HEK293 (cell line): Measurements from ENCODE around the gene CHMP5.

Experiments
- CTCF ChIA-PET: fragments of 350-600 bp; formaldehyde crosslinking; extraction: SDS; loops from one replicate; lab custom pipeline; 2021; ENCODE audit warnings: antibody characterized with exemption; lab: Yijun Ruan, JAX
- POLR2A ChIA-PET: fragments of 300-600 bp; formaldehyde crosslinking; extraction: SDS; loops from one replicate; lab custom pipeline; 2020; ENCODE audit warnings: antibody characterized with exemption, inconsistent platforms; lab: Yijun Ruan, JAX
- H3K27ac ChIP-seq: fragments of 200-500 bp; sonication (Bioruptor generic); 2 replicates; pipeline ENCODE4 v1.5.1; 2014; ENCODE audit warnings: low read depth, low read length, control low read depth, inconsistent platforms; ENCODE audit errors: extremely low read depth
- H3K36me3 ChIP-seq, 2 experiments: fragments of 200-500 bp in 1 of 2; sonication (Bioruptor generic) in 1 of 2; 1 replicate in 1 of 2; 2 replicates in 1 of 2; pipeline ENCODE4 v1.5.1; 2014 to 2017; ENCODE audit warnings: inconsistent platforms in 2 of 2, low read length in 2 of 2; ENCODE audit not compliant: control insufficient read depth in 2 of 2, insufficient read depth in 1 of 2
- H3K4me1 ChIP-seq: fragments of 200-500 bp; sonication (Bioruptor generic); 2 replicates; pipeline ENCODE4 v1.5.1; 2014; ENCODE audit warnings: mild to moderate bottlenecking, low read length, inconsistent platforms; ENCODE audit not compliant: control insufficient read depth, insufficient read depth
- H3K4me3 ChIP-seq: 2 replicates; pipeline ENCODE4 v1.5.1; 2011; ENCODE audit warnings: low read depth, mild to moderate bottlenecking, control low read depth, low read length, moderate library complexity
- H3K9me3 ChIP-seq: fragments of 200-500 bp; sonication (Bioruptor generic); 2 replicates; pipeline ENCODE4 v1.5.1; 2014; ENCODE audit warnings: low read depth, low read length, inconsistent platforms; ENCODE audit not compliant: control insufficient read depth, insufficient read depth
- EGR2 ChIP-seq: fragments of 450-650 bp; formaldehyde crosslinking; IDR thresholded peaks from 2 replicates; pipeline ENCODE4 v1.5.1; 2016; ENCODE audit warnings: low read depth, missing biosample characterization, missing genetic modification characterization
- GLI4 ChIP-seq: fragments of 450-650 bp; formaldehyde crosslinking; IDR thresholded peaks from 2 replicates; pipeline ENCODE4 v1.5.1; 2016; ENCODE audit warnings: missing biosample characterization, missing genetic modification characterization
- HOXA7 ChIP-seq: sonication (generic); formaldehyde crosslinking; IDR thresholded peaks from 2 replicates; pipeline ENCODE4 v1.8.1; 2022; ENCODE audit warnings: missing genetic modification reagents, borderline replicate concordance
- MYNN ChIP-seq: fragments of 450-650 bp; formaldehyde crosslinking; IDR thresholded peaks from 2 replicates; pipeline ENCODE4 v1.5.1; 2016; ENCODE audit warnings: missing biosample characterization, missing genetic modification characterization, borderline replicate concordance
- PRDM10 ChIP-seq: fragments of 450-650 bp; formaldehyde crosslinking; IDR thresholded peaks from 2 replicates; pipeline ENCODE4 v1.5.1; 2016; ENCODE audit warnings: missing biosample characterization, missing genetic modification characterization
- REST ChIP-seq: fragments of 450-650 bp; formaldehyde crosslinking; IDR thresholded peaks from 2 replicates; pipeline ENCODE4 v1.5.1; 2016; ENCODE audit warnings: missing biosample characterization, missing genetic modification characterization
- SCRT1 ChIP-seq: fragments of 450-650 bp; formaldehyde crosslinking; IDR thresholded peaks from 2 replicates; pipeline ENCODE4 v1.5.1; 2016; ENCODE audit warnings: missing biosample characterization, missing genetic modification characterization, borderline replicate concordance
- ZBTB17 ChIP-seq: fragments of 450-650 bp; formaldehyde crosslinking; IDR thresholded peaks from 2 replicates; pipeline ENCODE4 v1.5.1; 2016; ENCODE audit warnings: missing biosample characterization, missing genetic modification characterization
- ZFHX2 ChIP-seq: fragments of 450-650 bp; formaldehyde crosslinking; conservative IDR thresholded peaks from 2 replicates; pipeline ENCODE4 v1.5.1; 2016; ENCODE audit warnings: missing biosample characterization, missing genetic modification characterization
- ZFP3 ChIP-seq: fragments of 450-650 bp; formaldehyde crosslinking; IDR thresholded peaks from 2 replicates; pipeline ENCODE4 v1.5.1; 2016; ENCODE audit warnings: low read depth, missing biosample characterization, missing genetic modification characterization
- ZNF138 ChIP-seq: fragments of 450-650 bp; formaldehyde crosslinking; IDR thresholded peaks from 2 replicates; pipeline ENCODE4 v1.5.1; 2016; ENCODE audit warnings: missing biosample characterization, missing genetic modification characterization, borderline replicate concordance
- ZNF214 ChIP-seq: fragments of 450-650 bp; formaldehyde crosslinking; IDR thresholded peaks from 2 replicates; pipeline ENCODE4 v1.5.1; 2017; ENCODE audit warnings: missing biosample characterization, mild to moderate bottlenecking, missing genetic modification characterization, borderline replicate concordance
- ZNF266 ChIP-seq: fragments of 450-650 bp; formaldehyde crosslinking; IDR thresholded peaks from 2 replicates; pipeline ENCODE4 v1.5.1; 2016; ENCODE audit warnings: missing biosample characterization, missing genetic modification characterization, low read depth
- ZNF423 ChIP-seq: fragments of 450-650 bp; formaldehyde crosslinking; IDR thresholded peaks from 2 replicates; pipeline ENCODE4 v1.5.1; 2016; ENCODE audit warnings: missing biosample characterization, missing genetic modification characterization
- ZNF433 ChIP-seq: fragments of 450-650 bp; formaldehyde crosslinking; IDR thresholded peaks from 2 replicates; pipeline ENCODE4 v1.5.1; 2016; ENCODE audit warnings: missing biosample characterization, missing genetic modification characterization, low read depth
- ZNF510 ChIP-seq: fragments of 450-650 bp; formaldehyde crosslinking; IDR thresholded peaks from 2 replicates; pipeline ENCODE4 v1.5.1; 2018; ENCODE audit warnings: mild to moderate bottlenecking, missing genetic modification characterization, missing biosample characterization; ENCODE audit not compliant: insufficient replicate concordance
- ZNF514 ChIP-seq: fragments of 450-650 bp; formaldehyde crosslinking; IDR thresholded peaks from 2 replicates; pipeline ENCODE4 v1.5.1; 2016; ENCODE audit warnings: missing biosample characterization, missing genetic modification characterization
- ZNF654 ChIP-seq: fragments of 450-650 bp; formaldehyde crosslinking; IDR thresholded peaks from 2 replicates; pipeline ENCODE4 v1.5.1; 2016; ENCODE audit warnings: low read depth, missing biosample characterization, missing genetic modification characterization
- ZNF664 ChIP-seq: fragments of 450-650 bp; formaldehyde crosslinking; IDR thresholded peaks from 2 replicates; pipeline ENCODE4 v1.5.1; 2016; ENCODE audit warnings: missing biosample characterization, missing genetic modification characterization
- TF ChIP-seq, protein P1 (sequence below): fragments of 450-650 bp; formaldehyde crosslinking; IDR thresholded peaks from 2 replicates; pipeline ENCODE4 v1.5.1; 2016; ENCODE audit warnings: missing biosample characterization, missing genetic modification characterization
- TF ChIP-seq, protein P2 (sequence below): fragments of 450-650 bp; formaldehyde crosslinking; IDR thresholded peaks from 2 replicates; pipeline ENCODE4 v1.5.1; 2016; ENCODE audit warnings: missing biosample characterization, missing genetic modification characterization

CHMP5 gene

DNA sequence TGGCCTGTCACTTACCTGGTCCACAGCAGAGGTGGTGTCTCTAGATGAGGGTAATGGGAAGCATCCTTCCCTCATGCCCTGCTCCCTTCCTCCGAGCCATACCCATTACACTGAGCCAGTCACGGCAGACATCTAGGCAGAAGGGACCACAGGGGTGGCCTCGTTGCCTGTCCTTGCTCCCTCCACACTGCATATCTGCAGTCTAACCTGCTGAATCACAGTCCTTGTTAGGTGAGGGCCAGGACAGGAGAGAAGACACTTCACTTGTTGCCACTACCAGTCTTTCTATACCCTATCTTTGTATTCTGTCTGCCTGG is 43.3 kb upstream of the CHMP5 start (continued):
- TF ChIP-seq REST (no peak), ZNF138 (no peak), ZNF214 (tag by site-specific recombination) (no peak), ZFP3 (tag by site-specific recombination) (no peak), PRDM10 (tag by site-specific recombination) (no peak), ZNF510 (no peak)
- TF ChIP-seq, protein P1, sequence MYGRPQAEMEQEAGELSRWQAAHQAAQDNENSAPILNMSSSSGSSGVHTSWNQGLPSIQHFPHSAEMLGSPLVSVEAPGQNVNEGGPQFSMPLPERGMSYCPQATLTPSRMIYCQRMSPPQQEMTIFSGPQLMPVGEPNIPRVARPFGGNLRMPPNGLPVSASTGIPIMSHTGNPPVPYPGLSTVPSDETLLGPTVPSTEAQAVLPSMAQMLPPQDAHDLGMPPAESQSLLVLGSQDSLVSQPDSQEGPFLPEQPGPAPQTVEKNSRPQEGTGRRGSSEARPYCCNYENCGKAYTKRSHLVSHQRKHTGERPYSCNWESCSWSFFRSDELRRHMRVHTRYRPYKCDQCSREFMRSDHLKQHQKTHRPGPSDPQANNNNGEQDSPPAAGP (tag by site-specific recombination), result no peak
- TF ChIP-seq, protein P2, sequence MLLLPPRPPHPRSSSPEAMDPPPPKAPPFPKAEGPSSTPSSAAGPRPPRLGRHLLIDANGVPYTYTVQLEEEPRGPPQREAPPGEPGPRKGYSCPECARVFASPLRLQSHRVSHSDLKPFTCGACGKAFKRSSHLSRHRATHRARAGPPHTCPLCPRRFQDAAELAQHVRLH, result no peak

DNA sequence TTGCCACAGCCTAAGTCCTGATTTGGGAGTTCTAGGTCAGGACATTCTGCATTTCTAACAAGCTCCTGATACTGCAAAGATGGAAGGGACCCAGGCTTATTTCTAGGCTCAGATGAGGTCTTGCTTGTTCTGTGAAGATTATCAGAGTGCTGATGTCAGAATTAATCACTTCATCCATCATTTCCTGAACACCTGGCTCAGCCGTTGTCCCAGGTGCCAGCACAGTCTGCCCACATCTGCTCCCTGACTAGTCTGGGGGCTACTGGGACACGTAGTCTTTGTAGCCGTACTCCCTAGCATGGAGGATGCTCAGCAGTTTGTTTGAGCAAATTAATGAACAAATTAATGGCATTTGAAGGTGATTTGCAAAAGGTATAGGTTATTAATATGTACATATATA is 42.8 kb upstream of the CHMP5 start:
- Histone ChIP-seq H3K9me3 (no peaks in the 10 kb centered on the region), H3K4me1 (no peaks in the 10 kb centered on the region), H3K36me3 (no peaks in the 10 kb centered on the region), H3K27ac (no peak overlapping the region)
- TF ChIP-seq MYNN (tag by site-specific recombination), result no peak
- TF ChIP-seq SCRT1 (tag by site-specific recombination), result no peak
- no peak for TF ChIP-seq ZFHX2
- TF ChIP-seq ZNF266 (tag by site-specific recombination), result no peak
- no peak for TF ChIP-seq ZNF514 (tag by site-specific recombination)
- no peak for TF ChIP-seq ZNF423 (tag by site-specific recombination)
- TF ChIP-seq ZNF433 (tag by site-specific recombination), result no peak
- TF ChIP-seq, all 188 proteins: peak for 0
- H3K4me3 ChIP-seq, result no peak overlapping the region
- ChIA-PET POLR2A (no interaction called here), CTCF (interaction anchor here (0.6 to 1.2 kb wide), 3 partner anchors 34 to 50 kb away, joined by 3 read pairs; no protein-coding TSS in a partner anchor)

DNA sequence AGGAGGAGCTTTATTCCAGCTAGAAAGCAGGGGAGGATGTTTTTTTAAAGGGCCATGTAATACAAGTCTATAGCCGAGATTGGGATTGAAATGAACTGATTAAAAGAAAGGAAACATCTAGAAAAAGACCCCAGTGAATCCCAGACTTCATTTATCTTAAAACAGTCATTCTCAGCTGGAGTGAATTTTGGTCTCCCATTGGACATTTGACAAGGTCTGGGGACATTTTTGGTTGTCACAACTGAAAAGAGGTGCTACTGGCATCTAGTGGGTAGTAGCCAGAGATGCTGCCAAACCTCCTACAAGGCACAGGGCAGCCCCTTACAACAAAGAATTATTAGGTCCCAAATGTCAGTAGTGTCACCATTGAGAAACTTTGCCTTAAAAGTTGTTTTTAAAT is 41.2 kb upstream of the CHMP5 start:
- Histone ChIP-seq H3K27ac (no peak overlapping the region), H3K9me3 (no peaks in the 10 kb centered on the region), H3K4me3 (no peak overlapping the region), H3K4me1 (no peaks in the 10 kb centered on the region), H3K36me3 (no peaks in the 10 kb centered on the region)
- POLR2A ChIA-PET, result no interaction called here
- TF ChIP-seq ZNF664 (tag by site-specific recombination), result no peak
- TF ChIP-seq GLI4 (tag by site-specific recombination), result no peak
- TF ChIP-seq ZNF654 (tag by site-specific recombination), result peak; percentile 25
- no peak for TF ChIP-seq ZBTB17
- TF ChIP-seq HOXA7, result no peak
- TF ChIP-seq EGR2, result no peak
- peak; percentile 79 for TF ChIP-seq PRDM10 (tag by site-specific recombination)
- CTCF ChIA-PET, result interaction anchor here (0.6 to 1.4 kb wide), 5 partner anchors 10 to 124 kb away, joined by 3 to 5 read pairs (median 3); no protein-coding TSS in a partner anchor
